Measurements from ENCODE around the gene MICOS13.

MICOS13 gene, protein sequence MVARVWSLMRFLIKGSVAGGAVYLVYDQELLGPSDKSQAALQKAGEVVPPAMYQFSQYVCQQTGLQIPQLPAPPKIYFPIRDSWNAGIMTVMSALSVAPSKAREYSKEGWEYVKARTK

DNA sequence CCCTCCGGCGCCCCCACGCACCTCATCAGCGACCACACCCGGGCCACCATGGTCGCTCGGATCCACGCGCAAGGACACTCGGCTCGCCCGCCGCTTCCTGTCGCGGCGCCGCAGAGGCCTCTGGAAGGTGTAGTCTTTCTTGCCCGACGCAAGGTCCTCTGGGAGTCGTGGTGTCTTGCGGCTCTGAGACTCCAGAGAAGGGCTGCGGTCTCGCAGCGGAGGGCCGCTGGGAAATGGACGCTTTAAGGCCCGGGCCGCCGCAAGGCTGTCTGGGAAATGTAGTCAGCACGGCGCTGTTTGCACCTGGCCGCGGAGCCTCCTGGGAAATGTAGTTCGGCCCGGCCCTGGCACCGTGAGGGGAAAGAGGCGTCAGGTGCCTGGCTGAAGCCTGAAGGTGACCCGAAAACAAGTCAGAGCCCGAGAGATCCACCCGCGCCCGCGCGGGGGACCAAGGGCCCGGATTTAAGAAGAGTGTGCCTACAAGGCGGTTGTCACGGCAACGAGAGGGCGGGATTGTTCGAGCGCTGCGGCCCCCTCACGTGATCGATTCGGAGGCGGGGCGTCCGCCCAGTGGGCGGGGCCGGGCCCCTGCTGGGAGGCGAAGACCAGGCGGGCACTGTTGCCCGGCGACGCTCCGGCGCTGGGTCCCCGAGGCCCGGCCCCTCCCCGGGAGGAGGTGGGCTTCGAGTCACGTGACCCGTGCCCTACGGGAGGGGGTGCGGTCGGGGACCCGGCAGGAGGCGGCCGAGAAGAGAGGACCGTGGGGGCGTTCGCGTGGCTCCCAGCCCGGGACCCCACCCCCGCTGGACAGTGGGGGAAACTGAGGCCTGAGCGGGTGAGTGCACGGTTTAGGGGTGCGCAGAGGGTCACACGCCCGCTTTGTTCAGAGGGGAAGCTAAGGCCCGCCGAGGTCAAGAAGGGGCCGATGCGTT is at the start of gene MICOS13, which contains the start of gene HSD11B1L:
Gene MICOS13, minus strand, starts transcription at position 80 of the 932 bp plus-strand sequence. Its CDS starts 30 bp downstream, at position 50.
Gene HSD11B1L, plus strand, starts transcription at position 591 of the 932 bp plus-strand sequence. CDS start 3,806 bp downstream, outside the sequence.
- peak; percentile 32; the same call in 1 of the 2 replicates for TF ChIP-seq GATA2 (IDR thresholded peaks at IDR 0.05; ENCODE audit: low read depth, low read length)
- no peak for TF ChIP-seq GATA3 (IDR thresholded peaks at IDR 0.05; ENCODE audit: low read depth, low read length)

DNA sequence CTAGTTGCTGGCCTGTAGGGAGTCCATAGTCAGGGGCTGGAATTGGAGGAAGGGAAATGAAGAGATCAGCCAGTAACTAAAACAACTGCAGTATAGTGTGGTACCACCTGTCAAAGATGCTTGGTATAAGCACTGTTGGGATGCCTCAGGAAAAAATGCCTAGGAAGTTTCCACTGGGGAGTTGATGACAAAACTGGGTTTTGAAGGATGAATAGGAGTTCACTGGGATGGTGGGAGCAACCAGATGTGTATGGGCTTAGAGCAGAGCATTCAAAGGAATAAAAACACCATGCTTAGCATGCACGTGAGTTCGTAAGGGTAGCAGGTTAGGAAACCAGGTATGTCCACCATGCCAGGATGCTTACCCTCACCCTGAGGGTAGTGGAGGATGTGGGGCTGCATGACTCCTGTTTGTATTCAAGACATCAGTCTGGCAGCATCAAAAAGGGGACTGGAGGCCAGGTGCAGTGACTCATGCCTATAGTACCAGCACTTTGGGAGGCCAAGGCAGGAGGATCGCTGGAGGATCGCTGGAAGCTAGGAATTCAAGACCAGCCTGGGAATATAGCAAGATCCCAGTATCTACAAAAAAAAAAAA is 47.2 kb upstream of the MICOS13 start:
- TF ChIP-seq GATA2 (IDR thresholded peaks at IDR 0.05; ENCODE audit: low read depth, low read length) (no peak), GATA3 (IDR thresholded peaks at IDR 0.05; ENCODE audit: low read depth, low read length) (no peak)

DNA sequence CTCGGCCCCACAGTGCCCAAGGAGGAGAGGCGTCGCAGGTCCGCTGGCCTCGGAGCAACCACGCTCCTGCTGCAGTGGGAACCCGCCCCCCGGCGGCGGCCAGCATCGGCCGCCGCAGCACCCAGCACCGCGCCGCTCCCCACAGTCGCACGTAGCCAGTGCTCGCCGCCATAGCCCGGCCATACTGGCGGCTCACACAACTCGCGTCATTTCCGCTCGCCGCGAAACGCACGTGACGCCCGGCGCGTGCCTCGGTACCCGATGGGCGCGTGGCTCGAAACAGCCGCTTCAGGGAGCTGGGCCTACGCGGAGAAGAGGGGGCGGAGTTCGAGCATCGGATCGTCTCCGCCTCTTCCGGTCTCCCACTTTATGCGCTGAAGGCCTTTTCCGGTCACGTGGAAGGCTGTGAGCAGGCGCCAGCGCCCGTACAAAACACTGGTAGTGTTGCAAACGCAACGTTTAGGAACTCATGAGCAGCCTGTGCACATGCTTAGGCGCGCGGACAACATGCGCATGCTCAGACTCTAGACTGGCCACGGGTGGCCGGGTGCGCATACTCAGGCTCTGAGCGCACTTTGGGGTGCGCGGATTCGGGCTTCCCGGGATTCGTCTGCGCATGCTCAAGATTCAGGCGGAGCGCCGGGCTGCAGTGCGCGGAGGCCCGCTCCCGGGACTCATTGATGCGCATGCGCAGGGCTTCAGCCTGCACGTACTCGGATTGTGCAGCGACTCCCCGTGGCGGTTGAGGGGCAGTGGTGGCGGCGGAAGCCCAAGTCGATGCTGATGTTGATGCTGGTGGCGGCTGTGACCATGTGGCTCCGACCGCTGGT is 39.9 kb upstream of the MICOS13 start, which contains the start of the genes CATSPERD and LONP1:
Gene CATSPERD, plus strand, starts transcription at position 677 of the 830 bp plus-strand sequence. Its CDS starts 101 bp downstream, at position 778.
Gene LONP1, minus strand, starts transcription at position 186 of the 830 bp plus-strand sequence. Its CDS starts 14 bp downstream, at position 172.
- TF ChIP-seq GATA2 (IDR thresholded peaks at IDR 0.05; ENCODE audit: low read depth, low read length): no peak
- TF ChIP-seq GATA3 (IDR thresholded peaks at IDR 0.05; ENCODE audit: low read depth, low read length): no peak

DNA sequence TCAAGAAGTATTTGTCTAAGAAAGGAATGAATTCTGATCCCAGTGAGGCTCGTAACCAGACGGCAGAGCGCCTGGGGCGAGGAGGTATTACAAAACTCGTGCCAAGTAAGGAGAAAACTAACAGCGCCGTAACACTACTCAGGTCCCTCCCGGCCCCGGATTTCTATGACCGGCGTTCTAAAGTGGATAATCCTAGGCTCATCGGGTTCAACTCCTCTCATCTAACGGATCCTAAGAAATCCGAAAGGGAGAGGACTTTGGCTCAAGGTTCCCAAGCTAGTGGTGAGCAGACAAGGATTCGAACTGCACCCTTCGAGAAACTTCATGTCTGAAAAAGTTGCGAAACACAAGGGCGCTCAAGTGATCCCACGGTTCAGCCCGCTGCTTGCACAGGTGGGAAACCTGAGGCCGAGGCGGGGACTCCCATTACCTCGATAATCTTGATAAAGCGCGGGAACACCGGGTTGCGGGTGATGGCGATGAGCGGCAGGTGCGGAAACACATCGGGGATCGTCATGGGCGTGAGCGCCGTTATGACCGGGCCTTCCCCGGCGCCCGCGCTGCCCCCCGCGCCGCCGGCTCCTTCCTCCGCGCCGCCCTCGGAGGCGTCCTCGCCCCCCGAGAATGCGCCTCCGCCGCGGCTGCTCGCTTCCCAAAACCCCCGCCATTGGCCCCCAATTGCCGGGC is 39.1 kb upstream of the MICOS13 start:
- TF ChIP-seq GATA2 (IDR thresholded peaks at IDR 0.05; ENCODE audit: low read depth, low read length) (no peak), GATA3 (IDR thresholded peaks at IDR 0.05; ENCODE audit: low read depth, low read length) (no peak)

DNA sequence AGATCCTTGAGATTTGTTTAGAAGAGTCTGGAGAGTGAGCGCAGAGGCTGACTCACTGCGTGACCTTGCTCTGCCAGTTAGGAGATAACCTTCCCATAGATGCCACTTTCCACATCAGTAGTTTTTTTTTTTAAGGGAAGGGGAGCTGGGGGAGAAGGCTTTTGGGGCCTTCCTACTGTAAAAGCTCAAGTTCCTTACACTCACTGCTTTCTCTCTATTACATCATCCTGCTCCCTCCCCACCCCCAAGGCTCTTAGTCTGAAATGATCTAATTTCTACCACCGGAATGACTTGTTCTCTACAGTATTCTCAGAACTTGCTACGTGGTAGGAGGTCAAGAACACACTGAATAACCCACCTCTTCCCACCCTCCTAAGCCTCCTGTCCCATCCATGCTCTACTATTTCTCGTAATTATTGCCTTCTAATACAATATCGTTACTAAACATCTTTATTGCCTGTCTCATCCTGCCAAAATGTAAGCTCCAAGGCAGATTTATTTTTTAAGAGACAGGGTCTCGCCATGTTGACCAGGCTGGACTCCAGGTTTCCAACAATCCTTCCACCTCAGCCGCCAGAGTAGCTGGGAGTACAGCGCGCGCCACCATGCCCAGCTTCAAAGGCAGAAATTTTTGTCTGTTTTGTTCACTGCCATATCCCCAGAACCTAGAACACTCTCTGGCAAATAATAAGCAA is 38.4 kb upstream of the MICOS13 start:
- TF ChIP-seq GATA3 (IDR thresholded peaks at IDR 0.05; ENCODE audit: low read depth, low read length) (no peak), GATA2 (IDR thresholded peaks at IDR 0.05; ENCODE audit: low read depth, low read length) (no peak)

DNA sequence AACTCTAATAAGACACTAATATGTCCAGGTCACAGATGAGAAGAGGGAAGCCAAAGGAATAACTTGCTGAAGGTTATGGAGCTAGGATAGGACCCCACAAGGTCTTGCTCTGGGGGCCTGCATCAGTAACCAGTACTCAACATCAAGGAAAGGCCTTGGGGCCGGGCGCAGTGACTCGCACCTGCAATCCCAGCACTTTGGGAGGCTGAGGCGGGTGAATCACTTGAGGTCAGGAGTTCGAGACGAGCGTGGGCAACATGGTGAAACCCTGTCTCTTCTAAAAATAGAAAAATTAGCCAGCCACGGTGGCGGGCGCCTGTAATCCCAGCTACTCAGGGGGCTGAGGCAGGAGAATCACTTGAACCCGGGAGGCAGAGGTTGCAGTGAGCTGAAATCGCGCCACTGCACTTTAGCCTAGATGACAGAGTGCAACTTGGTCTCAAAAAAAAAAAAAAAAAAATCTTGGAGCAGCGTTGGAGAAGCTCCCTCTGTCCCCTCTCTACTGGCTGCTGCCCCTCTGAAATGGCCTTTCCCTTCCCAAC is 37.8 kb upstream of the MICOS13 start:
- TF ChIP-seq GATA2 (IDR thresholded peaks at IDR 0.05; ENCODE audit: low read depth, low read length): no peak
- TF ChIP-seq GATA3 (IDR thresholded peaks at IDR 0.05; ENCODE audit: low read depth, low read length): no peak

DNA sequence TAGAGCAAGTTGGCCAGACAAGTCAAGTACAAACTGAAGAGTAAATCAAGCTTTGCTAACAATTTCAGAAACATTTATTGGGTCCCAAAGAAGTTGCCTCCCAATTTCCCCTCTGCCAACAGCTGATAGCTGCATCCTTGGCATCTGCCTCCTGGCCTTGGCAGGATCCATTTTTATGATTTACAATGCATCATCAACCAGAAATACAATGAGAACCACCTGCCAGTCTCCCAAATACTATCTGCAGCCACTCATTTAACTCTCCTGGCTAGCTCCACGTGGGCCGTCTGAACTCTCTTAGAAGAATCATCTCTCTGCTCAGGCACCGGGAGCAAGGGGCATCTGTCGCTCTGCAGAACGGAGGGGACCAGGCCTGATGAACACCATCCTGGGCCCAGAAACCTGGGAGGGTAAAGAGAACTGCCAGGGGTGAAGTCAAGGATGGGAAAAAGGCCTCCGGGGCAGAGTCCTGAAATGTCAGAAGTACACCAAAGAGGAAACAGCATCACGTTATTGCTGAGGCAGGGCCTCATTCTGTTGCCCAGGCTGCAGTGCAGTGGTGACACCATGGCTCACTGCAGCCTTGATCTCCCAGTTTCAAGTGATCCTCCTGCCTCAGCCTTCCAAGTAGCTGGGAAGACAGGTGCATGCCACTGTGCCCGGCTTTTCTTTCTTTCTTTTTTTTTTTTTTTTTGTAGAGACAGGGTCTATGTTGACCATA is 37.1 kb upstream of the MICOS13 start:
- no peak for TF ChIP-seq GATA2 (IDR thresholded peaks at IDR 0.05; ENCODE audit: low read depth, low read length)
- TF ChIP-seq GATA3 (IDR thresholded peaks at IDR 0.05; ENCODE audit: low read depth, low read length): no peak

DNA sequence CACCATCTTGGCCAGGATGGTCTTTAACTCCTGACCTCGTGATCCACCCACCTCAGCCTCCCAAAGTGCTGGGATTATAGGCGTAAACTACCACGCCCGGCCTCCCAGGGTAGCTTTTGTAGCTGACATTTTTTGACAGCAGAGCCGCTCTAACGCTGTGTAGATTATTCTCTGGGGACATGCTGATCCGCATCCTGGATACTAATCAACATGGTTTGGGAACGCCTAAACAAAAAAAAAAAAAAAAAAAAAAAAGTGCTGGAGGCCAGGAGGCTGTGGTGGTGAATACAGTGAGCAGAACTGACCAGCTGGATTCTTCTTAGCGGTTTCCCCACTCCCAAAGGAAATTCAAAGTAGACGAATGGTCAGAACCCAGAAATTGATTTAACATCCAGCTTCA is 34.5 kb upstream of the MICOS13 start:
- no peak for TF ChIP-seq GATA2 (IDR thresholded peaks at IDR 0.05; ENCODE audit: low read depth, low read length)
- no peak for TF ChIP-seq GATA3 (IDR thresholded peaks at IDR 0.05; ENCODE audit: low read depth, low read length)

DNA sequence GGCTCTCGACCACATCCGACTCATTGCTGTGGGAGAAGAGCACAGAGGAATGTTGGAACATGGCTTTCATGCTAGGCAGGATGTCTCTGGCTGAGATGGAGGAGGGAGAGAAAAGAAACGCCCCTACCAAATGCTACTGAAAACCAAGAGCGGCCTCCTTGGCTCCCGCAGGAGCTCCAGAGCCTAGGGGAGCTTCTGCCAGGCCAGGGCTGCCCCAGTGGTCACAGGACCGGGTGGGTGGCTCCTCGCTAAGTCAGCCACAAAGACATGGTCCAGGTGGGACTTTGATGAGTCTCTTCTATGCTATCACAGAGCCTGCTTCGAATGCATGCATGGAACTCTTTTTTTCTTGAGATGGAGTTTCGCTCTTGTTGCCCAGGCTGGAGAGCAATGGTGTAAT is 32.9 kb upstream of the MICOS13 start:
- no peak for TF ChIP-seq GATA2 (IDR thresholded peaks at IDR 0.05; ENCODE audit: low read depth, low read length)
- TF ChIP-seq GATA3 (IDR thresholded peaks at IDR 0.05; ENCODE audit: low read depth, low read length): no peak

DNA sequence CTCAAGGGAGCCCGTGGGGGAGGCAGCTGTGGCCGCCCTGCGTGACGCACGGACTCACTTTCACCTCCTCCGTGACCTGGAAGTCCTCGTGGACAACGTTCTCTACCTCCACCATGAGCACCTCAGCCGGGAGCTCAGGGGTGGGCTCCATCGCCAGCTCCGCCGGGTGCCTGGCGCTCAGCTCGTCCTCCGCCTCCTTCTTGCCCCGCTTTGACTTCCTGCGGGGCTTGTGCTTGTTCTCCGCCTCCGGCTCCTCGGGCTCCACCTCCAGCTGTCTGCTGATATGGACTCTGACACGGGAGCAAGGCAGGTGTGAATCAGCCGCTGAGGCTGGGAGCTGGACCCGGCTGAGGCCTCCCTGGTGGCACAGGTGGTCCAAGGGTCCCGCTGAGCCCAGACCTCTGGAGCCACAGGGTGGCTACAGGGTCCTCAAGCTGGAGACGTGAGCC is 31.4 kb upstream of the MICOS13 start:
- TF ChIP-seq GATA3 (IDR thresholded peaks at IDR 0.05; ENCODE audit: low read depth, low read length) (no peak), GATA2 (IDR thresholded peaks at IDR 0.05; ENCODE audit: low read depth, low read length) (no peak)

DNA sequence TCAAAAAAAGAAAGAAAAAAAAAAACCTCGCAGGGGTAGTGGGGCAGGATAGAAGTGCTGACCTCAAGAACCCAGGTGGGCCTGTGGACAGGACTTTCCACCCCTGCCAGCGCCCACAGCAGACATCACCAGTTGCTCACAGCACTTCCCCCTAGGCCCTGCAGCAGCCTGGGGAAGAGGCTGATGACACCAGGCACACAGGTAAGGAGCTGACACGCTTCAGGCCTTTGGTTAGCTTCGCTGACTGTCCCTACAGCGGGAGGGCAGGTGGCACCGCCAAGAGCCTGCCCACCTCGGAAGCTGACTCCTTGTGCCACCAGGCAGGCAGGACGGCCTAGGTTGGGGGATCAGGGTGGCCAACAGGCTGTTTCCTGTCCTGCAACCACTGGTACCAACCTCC is 30.7 kb upstream of the MICOS13 start:
- TF ChIP-seq GATA2 (IDR thresholded peaks at IDR 0.05; ENCODE audit: low read depth, low read length) (no peak), GATA3 (IDR thresholded peaks at IDR 0.05; ENCODE audit: low read depth, low read length) (no peak)

All from SH-SY5Y (cell line).